ENCODE data around the gene STOX1.
"Not testable (repeated sequence)": the region's sequence is repeated elsewhere in the genome, so short reads cannot be mapped to it uniquely, and the experiment has no call there.

The STOX1 gene

DNA sequence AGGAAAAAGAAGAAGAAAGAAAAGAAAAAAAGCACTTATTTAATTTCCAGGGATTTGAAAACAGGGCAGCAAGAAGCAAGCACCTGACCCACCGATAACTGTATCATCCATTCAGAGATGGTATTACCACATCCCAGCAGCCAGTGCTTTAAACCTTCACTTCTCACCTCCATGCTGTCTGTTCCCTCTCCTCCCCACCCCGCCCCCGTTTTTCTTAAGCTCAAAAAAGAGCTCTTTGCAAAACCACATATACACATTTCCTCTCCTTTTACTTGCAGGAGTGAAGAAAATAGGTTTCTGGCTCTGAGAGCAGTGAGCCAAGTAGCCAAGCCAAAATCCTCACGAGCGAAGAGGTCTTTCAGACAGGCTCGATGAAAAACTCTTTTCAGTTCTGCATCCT lies 2.2 kb downstream of the STOX1 start:
- DNase-seq = no peak

DNA sequence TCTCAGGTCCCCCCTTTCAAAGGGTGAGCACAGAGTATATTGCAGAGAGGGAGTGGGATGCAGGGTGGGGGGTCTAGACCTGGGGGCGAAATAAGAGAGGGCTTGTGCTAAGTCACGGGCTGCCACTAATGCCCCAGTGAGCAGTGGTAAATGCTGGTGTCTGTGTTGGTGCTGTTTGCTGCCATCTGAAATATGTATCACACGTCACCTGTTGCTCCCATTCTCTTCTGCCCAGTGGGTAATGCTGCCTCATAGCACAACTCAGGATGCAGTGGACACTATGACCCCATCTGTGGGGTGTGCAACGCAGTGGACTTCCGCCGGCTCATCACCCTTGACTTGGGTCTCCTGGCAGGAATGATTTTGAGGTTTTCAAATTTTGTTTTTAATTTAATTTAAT lies 2.6 kb downstream of the STOX1 start:
- DNase-seq = no peak

DNA sequence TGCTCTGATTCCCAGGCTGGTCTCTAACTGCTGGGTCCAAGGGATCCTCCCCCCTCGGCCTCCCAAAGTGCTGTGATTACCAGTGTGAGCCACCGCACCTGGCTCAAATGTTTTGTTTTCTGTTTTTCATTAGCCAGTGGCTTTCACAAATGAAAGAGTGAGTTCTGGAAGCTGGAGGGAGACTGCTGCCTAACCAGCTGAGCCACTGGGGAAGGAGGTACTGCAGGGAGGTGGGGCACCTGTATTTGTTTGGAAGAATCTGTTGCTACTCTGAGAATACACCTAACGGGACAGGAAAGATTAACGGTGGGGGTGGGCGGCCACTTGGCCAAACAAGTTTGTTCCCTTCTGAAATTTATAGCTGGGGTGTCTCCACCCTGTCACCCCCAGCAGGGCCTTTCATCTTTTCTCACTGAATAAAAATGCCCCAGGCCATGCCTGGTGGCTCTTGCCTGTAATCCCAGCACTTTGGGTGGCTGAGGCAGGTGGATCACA lies 4.7 kb downstream of the STOX1 start:
- DNase-seq = no peak

DNA sequence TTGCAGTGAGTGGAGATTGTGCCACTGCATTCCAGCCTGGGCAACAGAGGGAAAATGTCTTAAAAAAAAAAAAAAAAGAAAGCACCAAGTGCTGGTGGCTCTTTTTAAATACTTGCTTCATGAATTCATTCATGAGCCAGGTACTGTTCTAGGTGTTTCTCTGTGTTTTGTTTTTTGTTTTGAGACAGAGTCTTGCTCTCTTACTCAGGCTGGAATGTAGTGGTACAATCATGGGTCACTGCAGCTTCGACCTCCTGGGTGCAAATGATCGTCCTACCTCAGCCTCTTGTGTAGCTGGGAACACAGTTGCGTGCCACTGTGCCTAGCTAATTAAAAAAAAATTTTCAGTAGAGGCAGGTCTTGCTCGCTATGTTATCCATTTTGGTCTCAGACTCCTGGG lies 5.3 kb downstream of the STOX1 start:
- no peak for DNase-seq

GRCh38 chr10:68837626-68838322 lies 10.4 kb downstream of the STOX1 start:
- DNase-seq = no peak

DNA sequence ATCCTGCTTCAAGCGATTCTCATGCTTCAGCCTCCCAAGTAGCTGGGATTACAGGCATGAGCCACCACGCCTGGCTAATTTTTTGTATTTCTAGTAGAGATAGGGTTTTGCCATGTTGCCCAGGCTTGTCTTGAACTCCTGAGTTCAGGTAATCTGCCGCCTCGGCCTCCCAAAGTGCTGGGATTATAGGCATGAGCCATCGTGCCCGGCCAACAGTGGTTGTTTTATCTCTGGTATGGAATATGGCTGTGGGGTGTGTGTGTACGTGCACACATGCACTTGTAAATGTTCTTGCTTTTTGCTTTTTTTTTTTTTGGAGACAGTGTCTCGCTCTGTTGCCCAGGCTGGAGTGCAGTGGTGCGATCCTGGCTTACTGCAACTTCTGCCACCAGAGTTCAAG lies 13.3 kb downstream of the STOX1 start:
- not testable (repeated sequence) for DNase-seq

DNA sequence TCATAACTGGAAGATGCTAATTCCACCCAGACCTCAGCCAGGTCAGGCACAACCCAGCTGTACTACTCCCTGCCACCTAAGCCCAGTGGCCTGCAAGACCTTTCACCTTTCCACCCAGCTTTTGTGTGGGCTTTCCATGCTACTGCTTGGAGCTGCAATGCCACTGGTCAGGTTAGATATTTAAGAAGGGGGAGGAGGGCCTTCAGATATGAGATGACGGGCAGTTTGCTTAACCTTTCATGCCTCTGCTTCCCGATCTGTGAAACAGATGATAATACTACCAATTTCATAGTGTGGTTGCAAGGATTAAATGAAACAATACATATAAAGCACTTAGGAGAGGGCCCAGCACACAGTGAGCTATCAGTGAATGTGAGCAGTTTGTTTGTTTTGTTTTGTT lies 20.9 kb downstream of the STOX1 start:
- no peak for DNase-seq

DNA sequence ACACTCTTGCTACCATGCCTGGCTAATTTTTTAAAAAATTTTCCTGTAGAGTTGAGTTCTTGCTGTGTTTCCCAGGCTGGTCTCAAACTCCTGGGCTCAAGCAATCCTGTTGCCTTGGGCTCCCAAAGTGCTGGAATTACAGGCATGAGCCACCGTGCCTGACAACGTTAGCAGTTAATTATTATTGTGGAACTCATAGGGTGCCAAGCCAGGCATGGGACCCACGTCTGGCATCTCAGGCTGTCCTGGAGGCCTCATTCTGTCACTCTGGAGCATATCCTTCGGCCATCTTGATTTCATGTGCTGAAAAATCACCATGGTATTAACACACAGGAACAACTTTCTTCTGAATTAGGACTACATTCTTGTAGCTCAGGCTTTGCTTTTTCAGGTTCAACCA lies 21.5 kb downstream of the STOX1 start:
- DNase-seq = no peak

DNA sequence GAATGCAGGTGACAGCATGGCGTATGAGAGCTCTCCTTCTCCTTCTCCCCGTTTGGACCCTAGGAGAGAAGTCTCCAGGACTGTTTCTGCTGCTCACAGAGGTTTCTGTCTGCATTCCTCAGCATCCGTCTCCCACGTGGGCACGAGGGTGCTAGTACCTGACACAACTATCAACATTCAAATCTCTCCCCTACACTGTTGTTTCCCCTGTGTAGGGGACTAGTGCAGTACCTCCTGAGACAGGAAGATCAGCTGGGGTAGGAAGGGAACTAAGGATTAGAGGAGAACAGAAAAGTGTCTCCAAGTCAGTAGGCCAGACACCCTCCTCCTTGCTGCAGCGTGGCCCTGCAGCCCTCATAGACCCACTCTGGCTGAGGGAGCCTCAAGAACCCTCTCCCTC lies 29.0 kb downstream of the STOX1 start:
- no peak for DNase-seq

DNA sequence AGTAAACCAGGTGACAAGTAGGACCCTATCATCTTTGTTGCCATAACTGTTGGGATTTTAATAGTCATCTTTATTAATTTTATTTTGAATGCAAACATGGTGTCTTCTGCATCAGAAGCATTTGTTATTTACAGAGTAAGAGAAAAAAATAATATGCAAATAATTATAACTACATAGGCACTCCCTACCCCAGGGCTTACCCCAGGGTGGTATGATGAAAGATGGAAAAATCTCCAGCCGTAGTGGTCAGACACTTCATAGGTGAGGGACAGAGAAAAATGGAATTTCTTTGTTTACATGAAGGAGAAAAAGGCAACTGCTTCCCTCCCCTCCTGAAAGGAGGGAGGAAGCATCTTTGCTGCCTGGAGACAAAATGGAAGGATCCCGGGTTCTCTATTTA lies 29.7 kb downstream of the STOX1 start:
- DNase-seq = no peak

DNA sequence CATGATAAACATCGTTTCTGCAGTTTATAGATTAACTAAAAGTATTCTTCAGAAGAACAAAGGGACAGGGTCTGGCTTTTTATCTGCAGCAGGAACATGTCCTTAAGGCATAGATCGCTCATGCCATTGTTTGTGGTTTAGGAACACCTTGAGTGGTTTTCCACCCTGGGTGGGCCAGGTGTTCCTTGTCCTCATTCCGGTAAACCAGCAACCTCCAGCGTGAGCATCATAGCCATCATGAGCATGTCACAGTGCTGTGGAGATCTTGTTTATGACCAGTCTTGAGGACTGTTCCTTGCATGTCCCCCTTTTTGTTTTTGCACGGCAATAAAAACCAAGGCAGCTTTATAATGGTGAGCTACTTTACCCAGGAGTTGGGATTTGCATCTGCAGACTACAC lies 33.9 kb downstream of the STOX1 start:
- no peak for DNase-seq

DNA sequence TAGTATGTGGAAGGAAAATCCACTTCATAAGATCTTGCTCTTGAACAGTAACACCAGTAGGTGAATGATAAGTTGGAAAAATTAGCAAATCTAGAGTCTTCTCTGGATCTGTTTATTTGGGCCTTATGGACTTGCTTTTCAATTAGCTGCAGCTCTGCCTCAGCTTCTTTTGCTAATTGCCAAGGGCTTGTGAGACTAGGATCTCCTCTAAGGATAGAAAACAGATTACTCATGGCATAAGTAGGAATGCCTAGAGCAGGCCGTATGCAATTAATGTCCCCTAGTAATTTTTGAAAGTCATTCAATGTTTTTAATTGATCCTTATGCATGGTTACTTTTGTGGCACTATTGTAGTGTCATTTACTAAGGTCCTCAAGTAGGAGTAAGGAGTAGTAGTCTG lies 37.3 kb downstream of the STOX1 start:
- no peak for DNase-seq

GRCh38 chr10:68868173-68868572 lies 40.8 kb downstream of the STOX1 start:
- DNase-seq = not testable (repeated sequence)

- DNase-seq = no peak
Measured at GRCh38 chr10:68869623-68870022, 42.3 kb downstream of the STOX1 start.

- DNase-seq = no peak
Measured at GRCh38 chr10:68870061-68870460, 42.7 kb downstream of the STOX1 start.

DNA sequence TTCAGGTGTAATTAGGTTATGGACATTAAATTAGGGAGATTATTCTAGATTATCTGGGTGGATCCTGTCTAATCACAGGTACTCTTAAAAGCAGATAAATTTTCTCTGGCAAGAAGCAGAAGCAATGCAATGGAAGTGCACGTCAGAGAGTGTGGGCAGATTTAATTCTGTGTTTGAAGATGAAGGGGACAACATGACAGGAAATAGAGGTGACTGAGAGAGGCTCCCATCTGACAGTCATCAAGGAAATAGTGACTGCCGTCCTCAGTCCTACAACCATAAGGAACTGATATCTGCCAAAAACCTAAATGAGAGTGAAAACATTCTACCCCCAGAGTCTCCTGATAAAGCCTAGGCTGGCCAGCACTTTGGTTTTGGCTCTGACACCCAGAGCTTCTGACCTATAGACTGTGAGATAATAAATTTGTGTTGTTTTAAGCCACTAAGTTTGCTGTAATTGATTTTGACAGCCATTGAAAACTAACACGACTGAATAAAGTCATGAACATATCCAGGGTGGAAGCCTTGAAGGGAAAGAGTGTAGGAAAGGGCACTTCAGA lies 43.3 kb downstream of the STOX1 start:
- no peak for DNase-seq

DNA sequence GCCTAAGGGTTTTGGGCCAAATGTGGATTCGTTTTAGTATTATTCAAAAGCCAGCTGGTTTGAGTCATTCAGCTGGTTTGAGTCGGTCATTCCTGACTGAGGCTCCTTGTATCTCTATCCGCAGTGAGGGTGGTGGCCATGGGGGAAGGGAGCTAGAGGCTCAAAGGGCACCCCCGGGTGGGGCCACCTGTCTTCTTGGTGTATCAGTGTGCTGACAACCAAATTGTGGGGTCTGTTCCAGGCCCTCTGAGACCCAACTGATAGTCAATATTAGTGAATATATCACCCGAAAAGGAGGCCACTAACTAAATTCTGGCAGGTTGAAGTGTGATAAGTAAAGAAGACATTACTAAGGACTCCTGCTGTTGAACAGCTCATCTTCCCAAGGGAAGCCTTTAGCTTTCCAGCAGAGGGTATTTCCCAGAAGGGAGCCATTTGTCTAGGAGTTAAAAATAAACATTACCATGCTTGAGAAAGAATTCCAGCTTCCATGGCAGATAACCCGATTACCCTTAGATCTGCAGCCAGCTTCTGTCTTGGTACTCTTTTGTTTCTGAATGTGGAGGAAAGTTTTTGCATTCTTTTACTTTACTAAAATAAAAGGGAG lies 43.9 kb downstream of the STOX1 start:
- no peak for DNase-seq

- DNase-seq = no peak
Measured at GRCh38 chr10:68871731-68872342, 44.5 kb downstream of the STOX1 start.

DNA sequence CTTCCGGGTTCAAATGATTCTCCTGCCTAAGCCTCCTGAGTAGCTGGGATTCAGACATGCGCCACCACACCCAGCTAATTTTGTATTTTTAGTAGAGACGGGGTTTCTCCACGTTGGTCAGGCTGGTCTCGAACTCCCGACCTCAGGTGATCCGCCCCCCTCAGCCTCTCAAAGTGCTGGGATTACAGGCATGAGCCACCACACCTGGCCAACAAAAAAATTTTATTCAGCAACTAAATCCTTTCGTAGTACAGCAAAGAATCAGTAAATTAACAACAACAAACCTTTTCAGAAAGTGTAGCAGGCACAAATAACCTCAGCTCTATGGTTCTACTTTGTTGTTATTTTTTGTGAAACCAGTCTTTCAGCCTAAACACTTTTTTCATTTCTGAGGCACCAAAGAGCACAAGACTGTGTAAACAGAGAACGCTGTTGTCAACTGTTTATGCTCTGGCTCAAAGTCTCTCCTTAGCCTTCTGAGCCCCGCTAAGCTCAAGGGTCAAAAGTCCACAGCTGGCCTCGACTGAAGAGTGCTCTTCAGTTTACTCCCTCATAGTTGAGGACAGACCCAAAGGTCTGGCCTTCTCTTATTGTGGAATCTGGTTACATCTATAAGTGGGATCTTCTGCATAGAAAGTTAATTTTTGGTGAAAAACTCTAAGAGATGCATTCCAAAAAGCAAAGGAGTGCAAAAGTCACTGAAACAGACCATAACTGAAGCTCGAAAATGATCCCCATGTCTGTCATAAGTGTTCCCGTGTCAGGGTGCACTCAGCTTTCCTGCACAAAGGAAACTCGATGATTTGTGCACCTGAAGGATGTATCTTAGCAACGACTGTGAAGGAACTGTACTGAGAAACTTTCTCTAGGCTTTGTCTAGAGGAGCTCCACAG lies 49.2 kb downstream of the STOX1 start:
- DNase-seq = no peak

- DNase-seq = no peak
Measured at GRCh38 chr10:68877482-68878110, 50.3 kb downstream of the STOX1 start.

DNA sequence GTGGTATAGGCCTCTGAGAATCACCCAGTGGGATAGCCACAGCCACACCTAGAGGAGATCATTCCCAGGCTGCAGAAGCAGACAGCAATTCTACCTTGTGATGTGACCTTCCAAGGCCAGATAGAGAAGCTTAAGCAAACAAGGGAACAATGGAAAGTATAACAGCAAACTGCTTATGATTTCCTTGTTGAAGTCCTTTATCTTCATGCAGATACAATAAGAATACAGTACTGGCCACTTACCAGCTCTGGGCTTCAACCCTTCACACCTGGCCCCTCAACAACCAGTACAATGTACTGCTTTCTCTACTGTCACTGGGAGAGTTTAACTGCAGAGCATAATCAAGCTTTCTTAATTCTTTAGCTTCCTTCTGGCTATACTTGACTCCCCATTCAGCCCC lies 51.2 kb downstream of the STOX1 start:
- no peak for DNase-seq

DNA sequence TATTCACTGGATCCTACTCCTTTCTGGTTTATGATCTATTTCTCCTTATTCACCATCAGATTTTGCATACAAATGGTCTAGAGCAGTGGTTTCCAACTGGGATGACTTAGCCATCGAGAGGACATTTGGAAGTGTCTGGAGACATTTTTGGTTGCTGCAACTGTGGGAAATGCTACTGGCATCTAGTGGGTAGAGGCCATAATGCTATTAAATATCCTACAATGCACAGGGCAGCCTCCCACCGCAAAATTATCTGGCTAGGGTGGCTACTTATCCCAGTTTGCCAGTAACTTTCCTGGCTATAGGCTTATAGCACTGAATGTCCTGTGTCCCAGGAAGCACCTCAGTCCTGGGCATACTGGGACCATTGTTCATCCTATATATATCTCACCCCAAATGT lies 52.3 kb downstream of the STOX1 start:
- no peak for DNase-seq

GRCh38 chr10:68880181-68880580 lies 52.9 kb downstream of the STOX1 start:
- no peak for DNase-seq

Data from stimulated activated CD4-positive, alpha-beta T cell treated with anti-CD3 and anti-CD28 coated beads, Interleukin-4, amount 100 ng/mL, for 1 hour (primary cell).